Measurements from ENCODE around the gene HELZ2. TPM values are rescaled to one million over a fixed set of nuclear protein-coding genes. Genes with fewer than 3 reads are reported as not detected.
A peak's percentile ranks its signal among the peaks of the same experiment; 100 is the strongest.

The HELZ2 gene
- total RNA-seq, 1 donor from 2014 or later, result 13.2 TPM

DNA sequence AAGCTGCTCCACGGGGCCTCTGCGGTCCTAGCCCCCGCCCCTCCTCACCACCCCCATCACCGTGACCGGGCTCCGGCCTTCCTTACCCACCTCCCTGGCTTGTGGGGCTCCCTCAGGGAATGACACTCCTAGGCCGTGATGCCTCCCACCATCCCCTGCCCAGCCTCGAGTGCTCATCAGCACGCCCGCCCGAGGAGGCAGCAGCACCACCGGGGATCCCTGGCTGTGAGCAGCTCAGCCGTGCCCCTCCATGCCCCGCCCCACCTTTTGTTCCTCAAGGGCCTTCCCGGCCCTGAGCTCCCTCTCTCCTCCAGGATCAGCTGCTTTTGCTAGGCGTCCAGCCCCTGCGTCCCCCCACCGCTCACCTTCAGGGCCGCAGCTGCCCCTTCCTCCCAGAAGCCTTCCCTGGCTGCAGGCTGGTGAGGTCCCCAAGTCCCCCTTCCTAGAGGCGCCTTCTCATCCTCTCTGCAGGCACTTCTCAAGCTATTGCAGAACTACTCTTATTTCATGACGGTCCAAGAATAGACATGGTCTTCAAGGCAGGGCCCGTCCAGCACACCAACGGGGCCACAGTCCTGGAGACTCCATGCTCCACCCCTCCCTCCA lies 17.1 kb downstream of the HELZ2 start:
- no peak for ATAC-seq
- DNase-seq, result no peak
- intact Hi-C loops (cut with micrococcal nuclease), result no loop called here

GRCh38 chr20:63555661-63556381 lies 18.2 kb downstream of the HELZ2 start:
- ATAC-seq, result no peak
- intact Hi-C loops (cut with micrococcal nuclease), result no loop called here
- DNase-seq, result peak; percentile 28

DNA sequence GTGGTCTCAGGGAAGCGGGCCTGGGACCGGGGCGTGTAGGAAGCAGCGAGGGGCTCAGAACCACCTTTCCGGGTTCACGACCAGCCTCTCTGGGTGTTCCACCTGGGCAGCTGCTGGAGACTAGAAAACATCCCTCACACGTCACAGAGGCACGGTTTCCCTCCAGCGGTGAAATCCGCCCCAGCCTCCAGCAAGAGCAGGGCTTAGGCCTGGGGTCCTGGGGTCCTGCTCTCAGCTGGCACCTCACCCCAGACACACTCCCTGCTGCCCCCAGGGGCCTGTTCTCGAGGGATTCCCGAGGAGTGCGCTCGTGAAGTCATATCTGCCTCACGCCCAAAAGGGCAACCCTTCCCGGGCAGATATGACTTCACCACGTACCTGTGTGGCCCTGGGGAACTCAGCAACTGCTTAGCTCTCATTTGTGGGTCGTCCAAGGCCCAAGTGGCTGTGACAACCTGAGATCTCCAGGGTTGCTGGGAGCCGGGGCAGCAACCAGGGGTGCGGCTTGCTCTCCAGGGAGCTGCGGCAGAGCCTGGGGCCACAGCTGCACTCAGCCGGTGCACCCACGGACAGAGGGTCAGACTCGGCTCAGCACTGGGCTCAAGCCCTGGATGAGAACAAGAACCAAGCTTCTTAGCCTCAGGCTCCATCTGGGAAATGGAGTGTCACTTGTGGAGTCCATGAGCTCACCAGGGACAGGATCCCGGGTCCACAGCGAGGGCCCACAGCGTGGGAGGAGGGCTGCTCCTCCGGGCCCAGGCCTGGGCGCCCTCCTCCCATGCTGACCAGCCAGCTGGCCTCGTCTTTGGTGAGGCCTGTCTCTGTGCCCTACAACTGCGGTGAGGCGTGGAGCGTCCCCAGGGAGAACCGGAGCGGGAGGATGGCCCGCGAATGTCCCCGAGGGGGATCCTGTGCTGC lies 19.4 kb downstream of the HELZ2 start:
- ATAC-seq (no peak), DNase-seq (peak; percentile 31)
- intact Hi-C loops (cut with micrococcal nuclease), result no loop called here

DNA sequence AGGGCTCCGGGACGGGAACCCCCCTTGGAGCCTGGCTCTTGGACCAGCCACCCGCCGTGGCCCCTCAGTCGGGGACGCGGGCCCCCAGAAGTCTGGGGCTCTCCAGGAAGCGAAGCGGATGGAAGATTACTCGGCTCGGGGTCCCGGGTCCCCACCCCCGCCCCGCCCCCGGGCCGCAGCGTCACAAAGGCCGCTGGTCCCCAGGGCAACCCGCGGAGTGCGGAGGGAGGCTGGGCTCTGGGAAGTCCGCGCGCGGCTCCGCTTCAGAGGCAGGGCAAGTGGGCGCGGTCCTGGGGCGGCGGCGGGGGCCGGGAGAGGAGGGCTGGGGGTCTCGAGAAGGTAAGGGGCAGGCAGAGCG lies 20.1 kb downstream of the HELZ2 start, which contains the start of gene FNDC11:
Gene FNDC11, plus strand, starts transcription at position 227 of the 358 bp plus-strand sequence. CDS start 1,505 bp downstream, outside the sequence.
- DNase-seq, result peak; percentile 66
- peak; percentile 63 for ATAC-seq
- intact Hi-C loops (cut with micrococcal nuclease), result no loop called here

- ATAC-seq, result peak; percentile 82
- intact Hi-C loops (cut with micrococcal nuclease), result no loop called here
- DNase-seq, result peak; percentile 81
Measured at GRCh38 chr20:63553251-63553932, 20.6 kb downstream of the HELZ2 start.

DNA sequence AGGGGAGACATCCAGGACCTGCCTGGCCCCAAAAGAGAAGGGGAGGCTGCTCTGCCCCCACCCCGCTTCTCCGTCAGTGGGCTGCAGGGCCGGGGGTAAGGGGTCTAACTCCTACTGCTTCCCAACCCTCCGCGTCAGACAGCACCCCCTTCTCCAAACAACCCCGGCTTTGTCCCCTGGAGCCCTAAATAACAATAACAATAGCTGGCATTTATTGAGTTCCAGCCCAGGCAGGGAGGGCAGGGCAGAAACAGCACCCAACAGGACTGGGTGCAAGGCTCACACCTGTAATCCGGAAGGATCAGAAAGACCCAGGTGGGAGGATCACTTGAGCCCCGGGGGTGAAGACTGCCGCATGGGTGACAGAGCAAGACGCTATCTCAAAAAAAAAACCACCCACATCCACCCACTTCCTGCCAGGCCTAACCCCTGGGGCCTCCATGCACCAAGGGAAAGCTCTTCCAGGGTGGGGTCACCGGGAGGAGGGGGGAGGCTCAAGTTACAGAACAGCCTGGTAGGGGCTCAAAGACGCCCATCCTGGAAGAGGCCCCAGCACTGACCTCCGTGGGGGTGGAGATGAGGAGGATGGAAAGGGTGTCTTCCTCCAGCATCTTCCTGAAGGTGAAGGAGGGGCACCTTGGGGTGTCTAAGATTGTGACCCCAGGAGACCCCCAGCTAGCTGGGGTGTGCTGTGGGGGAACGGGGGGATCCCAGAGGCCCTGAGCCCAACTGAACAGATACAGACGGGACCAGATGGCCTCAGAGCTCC lies 21.4 kb downstream of the HELZ2 start:
- ATAC-seq, result no peak
- intact Hi-C loops (cut with micrococcal nuclease), result no loop called here
- DNase-seq, result no peak

- ATAC-seq (no peak), DNase-seq (no peak)
- intact Hi-C loops (cut with micrococcal nuclease), result no loop called here
Measured at GRCh38 chr20:63551068-63551467, 23.0 kb downstream of the HELZ2 start.

DNA sequence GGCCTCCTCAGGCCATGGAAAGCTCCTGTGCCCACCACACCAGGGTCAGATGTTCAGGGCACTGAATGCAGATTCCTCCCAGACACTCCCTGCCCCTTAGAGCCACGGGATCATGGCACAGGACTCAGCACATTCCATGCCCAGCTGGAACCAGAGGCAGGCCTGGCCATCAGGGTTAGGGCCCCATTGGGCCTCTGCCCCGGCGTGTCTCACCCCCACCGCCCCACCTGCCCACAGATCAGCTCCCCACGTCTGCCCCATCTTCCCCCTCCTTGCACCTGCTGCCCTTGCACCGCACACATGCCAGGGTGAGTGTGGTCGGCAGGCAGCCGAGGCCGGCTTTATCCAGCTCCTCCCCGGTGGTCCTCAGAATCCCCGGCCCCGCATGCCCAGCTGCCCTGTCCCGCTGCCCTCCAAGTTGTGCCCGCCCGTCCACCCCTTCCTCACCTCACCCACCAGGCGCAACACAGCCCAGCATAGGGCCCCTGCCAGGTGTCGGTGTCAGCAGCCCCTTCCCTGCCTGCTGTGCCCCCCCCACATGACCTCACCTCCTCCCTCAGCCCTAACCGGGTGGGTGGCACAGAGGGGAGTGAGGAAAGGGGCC lies 24.3 kb downstream of the HELZ2 start:
- DNase-seq (no peak), ATAC-seq (no peak)
- intact Hi-C loops (cut with micrococcal nuclease), result no loop called here

DNA sequence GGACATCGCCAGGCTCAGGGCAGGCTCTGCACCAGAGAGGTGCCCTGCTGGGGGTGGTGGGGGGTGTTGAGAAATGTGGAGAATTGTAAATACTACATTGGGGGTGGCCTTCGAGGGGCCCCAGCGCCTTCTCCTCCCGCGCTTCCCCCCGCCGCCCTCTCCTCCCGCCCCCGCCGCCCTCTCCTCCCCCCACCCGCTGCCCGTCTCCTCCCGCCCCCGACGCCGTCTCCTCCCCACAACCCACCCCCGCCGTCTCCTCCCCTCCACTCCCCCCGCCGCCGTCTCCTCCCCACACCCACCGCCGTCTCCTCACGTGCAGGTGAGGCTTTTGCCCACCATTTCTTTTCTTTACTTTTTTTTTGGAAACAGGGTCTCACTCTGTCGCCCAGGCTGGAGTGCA lies 25.0 kb downstream of the HELZ2 start:
- intact Hi-C loops (cut with micrococcal nuclease), result no loop called here
- ATAC-seq, result no peak
- no peak for DNase-seq

DNA sequence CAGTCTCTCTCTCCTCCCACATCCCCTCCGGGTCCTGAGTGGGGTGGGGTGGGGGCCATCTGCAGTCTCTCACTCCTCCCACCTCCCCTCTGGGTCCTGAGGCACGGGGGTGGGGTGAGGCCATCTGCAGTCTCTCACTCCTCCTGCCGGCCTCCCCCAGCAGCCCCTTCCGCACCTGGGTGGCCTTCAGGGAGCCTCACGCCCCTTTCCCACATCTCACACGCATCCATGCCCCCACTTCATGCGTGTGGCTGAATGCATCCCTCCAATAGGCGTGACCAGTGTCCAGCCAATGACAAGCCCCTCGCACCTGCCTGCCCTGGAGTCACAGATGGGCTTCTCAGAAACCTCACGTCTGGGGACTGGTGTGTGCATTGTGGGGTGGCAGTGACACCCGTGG lies 25.5 kb downstream of the HELZ2 start:
- ATAC-seq, result no peak
- intact Hi-C loops (cut with micrococcal nuclease), result no loop called here
- DNase-seq, result no peak

DNA sequence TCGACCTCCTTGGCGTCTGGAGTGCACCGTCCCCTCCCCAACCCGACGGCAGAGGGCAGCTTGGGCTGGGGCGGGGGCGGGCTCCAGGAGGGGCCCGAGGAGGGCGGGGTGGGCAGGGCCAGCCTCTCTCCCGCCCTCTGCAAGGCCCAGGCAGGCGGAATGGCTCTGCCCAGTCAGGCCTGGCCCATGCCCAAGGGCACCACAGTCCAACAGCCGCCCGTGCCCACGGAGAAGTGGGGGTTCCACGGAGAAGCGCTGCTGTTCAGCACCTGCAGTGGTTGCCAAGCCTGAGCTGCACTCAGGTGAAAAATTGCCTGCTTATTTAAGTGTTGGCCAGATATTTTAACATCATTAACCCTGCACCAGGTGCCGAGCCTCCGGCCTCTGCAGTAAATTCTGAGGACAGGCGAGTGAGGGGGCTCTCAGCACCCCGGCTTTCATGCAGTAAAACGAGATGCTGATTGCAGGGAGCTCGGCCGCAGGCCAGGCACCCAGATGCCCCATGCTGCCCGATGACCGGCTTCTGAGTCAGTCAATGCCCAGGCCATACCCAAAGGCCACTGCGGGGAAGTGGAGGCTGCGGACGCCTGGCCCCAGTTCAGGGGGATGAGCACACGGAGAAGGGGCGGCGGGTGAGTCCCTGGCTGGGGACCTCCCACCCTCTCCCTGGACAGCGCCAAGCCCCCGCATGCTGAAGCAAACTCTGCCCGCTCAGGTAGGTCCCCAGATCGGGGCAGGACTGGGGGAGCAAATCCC lies 26.1 kb downstream of the HELZ2 start, which contains the start of gene SRMS:
Gene SRMS, minus strand, starts transcription at position 25 of the 756 bp plus-strand sequence. CDS start 286 bp downstream, outside the sequence.
- intact Hi-C loops (cut with micrococcal nuclease), result no loop called here

GRCh38 chr20:63546956-63547724 lies 26.9 kb downstream of the HELZ2 start:
- intact Hi-C loops (cut with micrococcal nuclease), result no loop called here
- DNase-seq, result no peak
- ATAC-seq, result no peak

More for the DNA sequence above, 26.1 kb downstream of the HELZ2 start, which contains the start of gene SRMS:
- ATAC-seq (no peak), DNase-seq (no peak)

GRCh38 chr20:63546256-63546955 lies 27.6 kb downstream of the HELZ2 start:
- intact Hi-C loops (cut with micrococcal nuclease), result no loop called here
- DNase-seq (no peak), ATAC-seq (no peak)

DNA sequence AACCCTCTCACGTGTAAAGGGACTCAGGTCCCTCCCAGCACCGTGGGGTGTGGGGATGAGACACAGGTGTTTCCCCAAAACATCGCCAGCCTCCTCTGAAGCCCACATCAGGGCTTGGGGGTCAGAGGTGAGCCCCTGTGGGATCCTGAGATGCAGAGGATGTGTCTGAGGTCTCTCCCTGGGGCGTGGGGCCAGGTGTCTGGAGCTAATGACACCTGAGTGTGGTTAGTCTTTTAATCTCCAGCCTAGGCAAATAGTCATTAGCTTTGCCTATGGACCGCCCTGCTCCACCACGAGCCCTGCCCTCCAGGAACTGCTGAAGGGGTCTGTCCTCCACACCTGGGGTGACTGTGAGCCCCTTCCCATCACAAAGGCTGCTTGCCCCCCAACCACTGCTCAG lies 28.2 kb downstream of the HELZ2 start:
- ATAC-seq, result no peak
- no peak for DNase-seq
- intact Hi-C loops (cut with micrococcal nuclease), result no loop called here

GRCh38 chr20:63544958-63545516 lies 29.0 kb downstream of the HELZ2 start:
- intact Hi-C loops (cut with micrococcal nuclease), result no loop called here
- ATAC-seq, result no peak
- no peak for DNase-seq
